ENCODE measurements around the gene RPS10. TPM values are rescaled to one million over a fixed set of nuclear protein-coding genes. Genes with fewer than 3 reads are reported as not detected.
A peak's percentile ranks its signal among the peaks of the same experiment; 100 is the strongest.

The RPS10 gene
- total RNA-seq, 1 experiment from 2014 or later, result 1,650 TPM

- DNase-seq, result no peak
- no peak for TF ChIP-seq CTCF (IDR thresholded peaks at IDR 0.05; ENCODE audit: insufficient read depth in 1 of 2, low read depth in 1 of 2, low read length in 1 of 2, severe bottlenecking in 1 of 2, unreplicated experiment in 1 of 2)
- Histone ChIP-seq H3K4me1 (no peaks in the 10 kb centered on the region), H3K36me3 (ENCODE audit: control insufficient read depth, insufficient read depth, low read length) (no peaks in the 10 kb centered on the region), H3K9me3 (no peaks in the 10 kb centered on the region; the same call in 1 of the 2 replicates), H3K4me3 (ENCODE audit: low read depth, low read length) (no peak overlapping the region), H3K27me3 (replicated peaks; ENCODE audit: control insufficient read depth, insufficient read depth, low read length) (no peaks in the 10 kb centered on the region)
- Mint-ChIP-seq H3K4me3 (ENCODE audit: unreplicated experiment) (no peak overlapping the region), H3K4me1 (ENCODE audit: low read depth, unreplicated experiment) (no peaks in the 10 kb centered on the region), H3K27me3 (ENCODE audit: insufficient read depth, unreplicated experiment) (no peaks in the 10 kb centered on the region), H3K9me3 (ENCODE audit: unreplicated experiment) (peaks cover 22% of the 10 kb centered on the region), H3K27ac (ENCODE audit: unreplicated experiment) (no peak overlapping the region), H3K36me3 (ENCODE audit: insufficient read depth, unreplicated experiment) (no peaks in the 10 kb centered on the region)
- POLR2A ChIA-PET, result interaction anchor here (1.0 kb wide), 1 partner anchor 10 kb away, joined by 3 read pairs; no protein-coding TSS in a partner anchor
- no TSS peak for BruUV-seq (replicated peaks)
- intact Hi-C loops (cut with micrococcal nuclease; ENCODE audit: unreplicated experiment), result no loop called here
- CTCF ChIA-PET, result no interaction called here
Observed at GRCh38 chr6:34435916-34436315, 10.0 kb upstream of the RPS10 start.

GRCh38 chr6:34425132-34425497, 754 bp downstream of the RPS10 start:
- no peak for TF ChIP-seq CTCF (IDR thresholded peaks at IDR 0.05; ENCODE audit: insufficient read depth in 1 of 2, low read depth in 1 of 2, low read length in 1 of 2, severe bottlenecking in 1 of 2, unreplicated experiment in 1 of 2)
- Mint-ChIP-seq H3K4me1 (ENCODE audit: low read depth, unreplicated experiment) (no peaks in the 10 kb centered on the region), H3K27me3 (ENCODE audit: insufficient read depth, unreplicated experiment) (no peaks in the 10 kb centered on the region), H3K9me3 (ENCODE audit: unreplicated experiment) (no peaks in the 10 kb centered on the region), H3K36me3 (ENCODE audit: insufficient read depth, unreplicated experiment) (peaks cover 61% of the 10 kb centered on the region), H3K4me3 (ENCODE audit: unreplicated experiment) (peak overlapping the region; percentile 94), H3K27ac (ENCODE audit: unreplicated experiment) (peak overlapping the region; percentile 98)
- Histone ChIP-seq H3K4me3 (ENCODE audit: low read depth, low read length) (peak overlapping the region; percentile 96), H3K36me3 (ENCODE audit: control insufficient read depth, insufficient read depth, low read length) (peaks cover 6% of the 10 kb centered on the region), H3K9me3 (no peaks in the 10 kb centered on the region), H3K27me3 (replicated peaks; ENCODE audit: control insufficient read depth, insufficient read depth, low read length) (no peaks in the 10 kb centered on the region), H3K4me1 (peaks cover 13% of the 10 kb centered on the region)
- CTCF ChIA-PET, result no interaction called here
- POLR2A ChIA-PET, result interaction anchor here (1.6 kb wide), 1 partner anchor 9 kb away, joined by 6 read pairs; no protein-coding TSS in a partner anchor
- no peak for DNase-seq
- intact Hi-C loops (cut with micrococcal nuclease; ENCODE audit: unreplicated experiment), result no loop called here
- no TSS peak for BruUV-seq (replicated peaks)

- Mint-ChIP-seq H3K4me1 (ENCODE audit: low read depth, unreplicated experiment) (no peaks in the 10 kb centered on the region), H3K36me3 (ENCODE audit: insufficient read depth, unreplicated experiment) (peaks cover 68% of the 10 kb centered on the region), H3K27ac (ENCODE audit: unreplicated experiment) (peak overlapping the region; percentile 98), H3K27me3 (ENCODE audit: insufficient read depth, unreplicated experiment) (no peaks in the 10 kb centered on the region), H3K4me3 (ENCODE audit: unreplicated experiment) (peak overlapping the region; percentile 94), H3K9me3 (ENCODE audit: unreplicated experiment) (no peaks in the 10 kb centered on the region)
- Histone ChIP-seq H3K36me3 (ENCODE audit: control insufficient read depth, insufficient read depth, low read length) (peaks cover 6% of the 10 kb centered on the region), H3K9me3 (no peaks in the 10 kb centered on the region), H3K27me3 (replicated peaks; ENCODE audit: control insufficient read depth, insufficient read depth, low read length) (no peaks in the 10 kb centered on the region), H3K4me3 (ENCODE audit: low read depth, low read length) (peak overlapping the region; percentile 96), H3K4me1 (peaks cover 13% of the 10 kb centered on the region)
- TF ChIP-seq CTCF (IDR thresholded peaks at IDR 0.05; ENCODE audit: insufficient read depth in 1 of 2, low read depth in 1 of 2, low read length in 1 of 2, severe bottlenecking in 1 of 2, unreplicated experiment in 1 of 2), result no peak
- no TSS peak for BruUV-seq (replicated peaks)
- CTCF ChIA-PET, result interaction anchor here (1.8 kb wide), 1 partner anchor 10 kb away, joined by 8 read pairs; no protein-coding TSS in a partner anchor
- no peak for DNase-seq
- intact Hi-C loops (cut with micrococcal nuclease; ENCODE audit: unreplicated experiment), result no loop called here
- POLR2A ChIA-PET, result interaction anchor here (0.6 to 1.6 kb wide), 2 partner anchors 9 to 713 kb away, joined by 3 to 6 read pairs; no protein-coding TSS in a partner anchor
Observed at GRCh38 chr6:34424200-34425131, 1.4 kb downstream of the RPS10 start.
